NCI-H82 treated with DMSO at 0.1 percent for 48 hours (cell line): Measurements from ENCODE around the gene RBCK1.
"Not testable (repeated sequence)": the region's sequence is repeated elsewhere in the genome, so short reads cannot be mapped to it uniquely, and the experiment has no call there.

Experiments used
- DNase-seq: peaks from one replicate; lab custom pipeline; 2025; ENCODE audit not compliant: unreplicated experiment; lab: John Stamatoyannopoulos, UW

Gene RBCK1

GRCh38 chr20:434661-435419 lies 26.7 kb downstream of the RBCK1 start:
- no peak for DNase-seq

DNA sequence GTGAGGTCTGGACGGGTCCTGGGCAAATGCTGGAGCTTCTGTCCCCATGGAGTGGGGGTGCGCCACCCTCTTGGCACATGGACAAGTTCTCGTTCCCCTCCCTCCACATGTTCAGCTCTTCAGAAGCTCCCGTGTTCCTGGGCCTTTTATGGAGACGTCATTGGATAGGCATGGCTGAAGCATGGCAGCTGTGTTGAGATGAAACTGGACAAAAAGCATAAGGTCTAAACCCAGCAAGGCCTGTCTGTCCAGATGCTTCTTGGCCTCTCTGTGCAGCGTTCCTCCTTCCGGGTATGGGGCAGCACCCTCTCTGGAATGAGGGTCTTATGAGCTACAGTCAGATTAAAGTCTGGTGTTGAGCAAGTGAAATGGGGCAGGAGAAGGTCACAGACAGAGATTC lies 27.5 kb downstream of the RBCK1 start:
- no peak for DNase-seq

DNA sequence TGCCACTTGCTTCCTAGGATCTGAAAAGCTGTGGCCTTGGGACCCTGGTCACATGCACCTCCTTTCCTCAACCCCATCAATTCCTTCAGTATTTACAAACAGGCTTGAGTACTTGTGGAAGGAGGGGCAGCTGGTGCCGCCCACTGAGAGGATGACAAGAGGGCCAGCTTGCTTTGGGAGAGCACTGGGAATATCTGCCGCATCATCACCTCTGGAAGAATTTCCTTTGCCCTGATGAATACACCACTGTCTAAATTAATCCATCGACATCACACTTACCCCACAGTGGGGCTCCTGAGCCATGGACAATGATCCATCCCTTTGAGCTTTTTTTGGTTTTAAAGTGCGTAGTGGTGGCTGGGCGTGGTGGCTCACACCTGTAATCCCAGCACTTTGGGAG lies 28.4 kb downstream of the RBCK1 start:
- no peak for DNase-seq

- no peak for DNase-seq
Observed at GRCh38 chr20:437787-438486, 29.8 kb downstream of the RBCK1 start.

DNA sequence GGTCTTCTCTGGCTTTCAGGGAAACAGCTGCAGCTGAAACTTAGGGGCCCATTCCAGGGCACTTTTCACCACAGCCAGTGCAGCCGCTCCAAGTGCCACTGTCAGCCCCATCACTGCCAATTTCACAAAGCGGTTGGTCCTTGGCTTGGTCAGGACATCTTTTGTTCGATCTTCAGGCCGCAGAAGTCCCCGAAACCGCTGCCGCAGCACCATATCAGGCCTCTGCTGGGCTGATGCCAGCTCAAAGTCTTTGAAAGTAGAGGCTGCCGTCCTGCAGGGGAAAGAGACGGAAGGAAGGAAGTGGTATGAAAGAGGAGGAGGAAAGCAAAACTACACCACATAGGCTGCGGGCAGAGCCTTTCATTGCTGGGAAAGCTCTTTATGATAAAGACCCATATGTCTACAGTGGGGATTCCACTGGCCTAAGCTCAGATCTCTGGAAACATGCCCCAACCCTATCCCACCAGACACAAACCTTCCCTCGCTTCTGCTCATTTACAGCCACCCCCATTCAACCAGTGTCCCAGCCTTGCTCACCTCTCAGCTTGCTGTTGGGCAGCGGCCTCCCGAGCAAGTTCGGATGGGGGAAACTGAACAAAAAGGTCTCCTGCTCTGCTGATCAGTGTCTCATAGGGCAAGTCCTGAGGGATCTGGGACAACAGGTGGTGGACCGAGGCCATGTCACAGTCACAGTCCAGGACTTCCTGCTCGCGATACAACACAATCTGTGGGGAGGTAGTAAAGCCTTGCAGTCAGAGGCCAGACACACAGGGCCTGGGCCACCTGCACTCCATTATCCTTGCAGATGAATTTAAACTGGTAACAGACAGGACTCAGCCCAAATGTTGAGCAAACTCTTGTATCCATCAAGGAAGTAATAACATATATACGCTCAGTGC lies 30.7 kb downstream of the RBCK1 start:
- DNase-seq: no peak

GRCh38 chr20:440148-440547 lies 32.0 kb downstream of the RBCK1 start:
- no peak for DNase-seq

DNA sequence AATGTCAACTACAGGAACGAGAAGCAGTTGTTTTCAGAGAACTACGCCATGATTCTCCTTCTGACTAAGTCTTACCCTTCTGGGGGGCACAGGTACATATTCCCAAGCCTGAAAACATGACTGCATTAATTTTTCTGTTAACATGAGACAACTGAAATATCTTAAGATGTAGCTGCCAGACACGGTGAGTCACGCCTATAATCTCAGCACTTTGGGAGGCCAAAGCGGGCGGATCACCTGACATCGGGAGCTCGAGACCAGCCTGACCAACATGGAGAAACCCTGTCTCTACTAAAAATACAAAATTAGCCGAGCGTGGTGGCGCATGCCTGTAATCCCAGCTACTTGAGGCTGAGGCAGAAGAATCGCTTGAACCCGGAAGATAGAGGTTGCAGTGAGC lies 32.5 kb downstream of the RBCK1 start:
- no peak for DNase-seq

GRCh38 chr20:443223-443775 lies 35.2 kb downstream of the RBCK1 start:
- DNase-seq: no peak

DNA sequence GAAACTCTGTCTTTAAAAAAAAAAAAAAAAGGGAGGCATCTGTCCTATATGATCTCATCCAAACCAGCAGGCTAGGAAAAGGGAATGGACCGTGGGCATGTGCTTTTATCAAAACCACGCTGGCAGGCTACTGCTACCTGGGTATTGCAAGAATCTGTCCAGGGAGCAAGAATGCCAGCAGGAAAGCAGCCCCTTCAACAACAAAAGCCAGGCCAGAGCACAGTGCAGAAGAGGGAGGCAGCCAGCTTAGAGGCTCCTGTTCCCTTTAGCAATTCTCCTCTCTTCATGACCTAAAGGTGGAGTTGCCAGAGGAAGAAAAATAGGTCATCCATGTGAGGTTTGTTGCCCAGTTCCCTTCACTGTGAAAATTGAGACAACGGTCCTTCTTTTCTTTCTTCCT lies 36.0 kb downstream of the RBCK1 start:
- DNase-seq: no peak

DNA sequence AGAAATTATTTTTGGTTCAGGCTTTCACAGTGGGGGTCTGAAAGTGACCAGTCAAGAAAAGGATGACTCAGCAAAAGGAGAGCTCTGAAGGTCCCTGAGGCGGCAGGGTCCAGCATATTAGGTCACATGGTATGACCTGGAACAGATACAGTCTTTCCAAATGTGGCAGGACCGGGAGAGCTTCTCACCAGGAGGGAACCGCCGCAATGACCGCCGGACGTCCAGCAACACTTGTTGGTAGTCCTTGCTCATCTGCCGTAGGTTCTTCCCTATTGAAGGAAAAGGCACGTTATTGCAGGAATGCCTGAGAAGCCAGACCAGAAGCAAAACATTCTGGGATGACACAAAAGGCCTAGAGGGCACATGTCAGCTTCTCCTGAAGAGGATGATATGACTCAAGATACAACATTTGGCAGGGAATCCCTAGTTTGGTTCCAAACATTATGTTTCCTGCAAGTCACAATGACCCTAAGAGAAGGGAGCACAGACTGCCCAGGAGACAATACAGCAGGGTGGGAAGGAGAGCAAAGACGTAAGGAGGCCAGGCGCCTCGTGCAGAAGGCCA lies 36.8 kb downstream of the RBCK1 start:
- DNase-seq: no peak

- DNase-seq: no peak
Observed at GRCh38 chr20:445514-446336, 37.6 kb downstream of the RBCK1 start.

- not testable (repeated sequence) for DNase-seq
Observed at GRCh38 chr20:452021-452420, 43.9 kb downstream of the RBCK1 start.

DNA sequence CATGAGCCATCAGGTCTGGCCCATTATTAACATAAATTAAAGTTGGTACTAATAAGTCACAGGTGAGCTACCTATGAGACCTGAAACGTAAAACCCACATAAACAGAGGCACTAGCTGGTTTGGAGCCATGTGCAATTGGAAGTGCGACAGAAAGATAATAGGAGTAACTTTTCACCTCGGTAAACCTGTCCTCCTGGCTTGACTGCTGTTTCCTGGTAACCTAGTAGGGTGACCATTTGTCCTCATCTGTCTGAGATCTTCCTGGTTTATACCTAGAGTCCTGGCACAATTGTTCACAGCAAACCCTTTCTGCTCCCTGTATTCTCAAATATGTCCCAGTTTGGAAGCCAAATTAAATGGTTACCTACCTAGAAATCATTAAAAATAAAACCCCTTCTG lies 46.9 kb downstream of the RBCK1 start:
- no peak for DNase-seq

DNA sequence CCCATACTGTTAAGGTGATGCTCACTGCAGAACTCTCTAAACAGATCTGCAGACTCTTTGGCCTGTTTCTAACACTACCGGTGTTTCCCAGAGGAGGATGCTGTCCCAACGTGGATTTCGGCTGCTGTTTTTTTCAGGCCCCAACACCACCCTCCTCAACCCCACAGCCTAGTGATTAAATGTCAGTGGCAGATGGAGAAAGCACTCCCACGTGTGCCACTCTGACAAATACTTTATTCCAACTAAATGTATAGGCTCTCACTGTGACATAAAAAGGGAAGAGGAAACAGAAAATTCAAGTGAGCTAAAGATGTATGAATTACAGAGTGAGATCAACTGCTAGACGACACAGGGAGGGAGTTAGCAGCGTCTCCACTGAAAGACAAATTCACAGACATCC lies 50.7 kb downstream of the RBCK1 start:
- no peak for DNase-seq

- DNase-seq: no peak
Observed at GRCh38 chr20:460180-460579, 52.1 kb downstream of the RBCK1 start.

DNA sequence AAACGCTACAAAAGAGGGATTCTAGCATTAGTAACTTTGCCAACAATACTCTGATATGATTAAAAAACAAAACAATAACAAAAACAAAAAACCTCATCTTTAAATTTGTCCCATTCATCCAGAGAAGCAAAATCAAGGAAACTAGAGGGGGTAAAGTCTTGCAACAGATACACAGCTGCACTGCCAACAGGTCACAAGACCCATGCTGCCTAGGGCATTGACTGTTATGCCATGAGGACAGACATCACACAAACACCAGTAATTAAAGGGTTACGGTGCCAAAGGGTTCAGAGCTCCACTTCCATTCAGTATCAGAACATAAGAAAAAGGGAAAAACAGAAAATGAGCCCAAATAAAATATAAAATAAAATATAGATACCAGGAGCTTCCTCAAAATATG lies 52.6 kb downstream of the RBCK1 start:
- DNase-seq: no peak

- DNase-seq: no peak
Observed at GRCh38 chr20:461254-462198, 53.4 kb downstream of the RBCK1 start.

GRCh38 chr20:462199-462991 lies 54.3 kb downstream of the RBCK1 start, which contains the start of gene TBC1D20:
TBC1D20 (minus strand) TSS chr20:462533; CDS start chr20:462405, 128 bp downstream.
- peak; percentile 70 for DNase-seq
